DMS79 treated with DMSO at 0.1 percent for 48 hours (cell line): ENCODE results near the gene OR52H1.
"Not testable (repeated sequence)": the region's sequence is repeated elsewhere in the genome, so short reads cannot be mapped to it uniquely, and the experiment has no call there.

Experiments used
- DNase-seq: peaks from one replicate; lab custom pipeline; 2025; lab: John Stamatoyannopoulos, UW

Gene OR52H1

DNA sequence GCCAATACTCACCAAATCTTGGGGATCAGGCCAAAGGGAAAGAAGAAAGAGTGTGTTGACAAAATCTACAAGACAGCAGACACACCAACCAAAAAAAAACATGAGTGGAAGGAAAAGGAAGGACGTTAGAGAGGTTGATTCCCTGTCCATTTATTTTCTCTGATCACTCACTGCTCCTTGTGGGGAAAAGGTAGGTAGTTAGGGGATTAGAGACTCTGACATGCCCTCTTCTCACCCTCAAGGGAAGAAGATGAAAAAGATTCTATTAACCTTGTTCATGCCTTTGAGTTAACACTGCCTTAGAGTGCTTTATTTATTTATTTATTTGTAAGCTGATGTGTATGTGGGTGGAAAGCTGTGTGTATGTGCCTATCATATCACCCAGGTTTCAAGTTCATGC, at the start of gene OR52H1:
Gene OR52H1, minus strand, starts transcription at position 101 of the 400 bp plus-strand sequence. CDS start 3,035 bp downstream, outside the sequence.
- no peak for DNase-seq

- no peak for DNase-seq
Measured at GRCh38 chr11:5597953-5598352, 49.6 kb upstream of the OR52H1 start.

DNA sequence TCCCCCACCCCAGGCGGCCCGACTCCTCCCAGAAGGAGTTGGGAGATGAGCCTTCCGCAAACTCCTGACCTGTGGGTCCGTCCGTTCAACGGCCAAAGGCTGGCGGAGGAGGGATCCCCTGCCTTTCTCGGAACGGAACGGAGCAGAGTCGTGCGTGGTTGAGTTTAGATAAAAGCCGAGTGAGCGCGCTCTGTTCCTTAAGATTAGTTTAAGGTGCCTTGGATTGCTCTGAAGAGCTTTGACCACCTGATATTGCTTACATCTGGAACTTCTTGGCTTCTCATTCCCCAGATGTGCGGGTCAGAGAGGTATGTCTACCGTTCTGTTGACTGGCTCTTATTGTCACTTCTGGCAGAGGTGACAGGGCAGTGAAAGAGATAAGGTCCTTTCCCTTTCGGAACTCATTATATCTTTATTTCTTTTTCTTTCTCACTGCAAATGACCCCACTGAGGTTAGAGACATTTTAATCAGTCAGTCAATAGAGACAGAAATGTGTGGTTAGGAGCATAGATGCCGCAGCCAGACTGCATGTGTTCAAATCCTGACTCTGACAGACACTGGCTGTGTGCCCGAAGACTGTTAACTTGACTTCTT, 48.4 kb upstream of the OR52H1 start, which contains the start of gene TRIM6:
Gene TRIM6, plus strand, starts transcription at position 31 of the 595 bp plus-strand sequence. Its CDS starts 261 bp downstream, at position 292.
- no peak for DNase-seq

GRCh38 chr11:5593146-5593545, 44.8 kb upstream of the OR52H1 start:
- DNase-seq = no peak

DNA sequence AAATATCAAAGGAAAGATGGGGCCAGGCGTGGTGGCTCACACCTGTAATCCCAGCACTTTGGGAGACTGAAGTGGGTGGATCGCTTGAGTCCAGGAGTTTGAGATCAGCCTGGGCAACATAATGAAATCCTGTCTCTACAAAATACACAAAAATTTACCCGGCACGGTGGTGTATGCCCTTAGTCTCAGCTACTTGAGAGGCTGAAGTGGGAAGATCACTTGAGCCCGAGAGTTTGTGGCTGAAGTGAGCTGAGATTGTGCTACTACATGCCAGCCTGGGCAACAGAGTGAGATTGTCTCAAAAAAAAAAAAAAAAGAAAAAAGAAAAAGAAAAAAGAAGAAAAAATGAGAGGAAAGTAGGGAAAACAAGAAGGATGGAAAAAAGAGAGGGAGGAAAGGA, 44.3 kb upstream of the OR52H1 start:
- no peak for DNase-seq

DNA sequence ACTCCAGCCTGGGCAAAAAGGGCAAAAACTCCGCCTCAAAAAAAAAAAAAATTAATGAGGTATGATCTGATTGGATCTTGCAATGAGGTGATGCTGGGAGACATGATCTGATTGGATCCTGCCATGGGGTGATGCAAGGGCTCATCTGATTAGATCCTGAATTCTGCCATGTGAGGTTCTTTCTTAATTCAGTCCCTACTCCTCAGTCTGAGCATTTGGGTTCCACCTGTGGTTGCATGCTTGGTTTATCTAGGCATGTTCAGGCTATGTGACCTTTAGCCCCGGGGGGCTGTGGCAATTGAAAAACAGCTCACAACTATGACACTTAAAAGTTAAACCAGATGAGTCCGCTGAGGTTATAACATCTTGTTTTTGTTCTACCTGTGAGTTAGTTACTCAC, 43.3 kb upstream of the OR52H1 start:
- no peak for DNase-seq

GRCh38 chr11:5589906-5590305, 41.6 kb upstream of the OR52H1 start:
- DNase-seq = not testable (repeated sequence)

GRCh38 chr11:5584458-5584857, 36.1 kb upstream of the OR52H1 start:
- not testable (repeated sequence) for DNase-seq

DNA sequence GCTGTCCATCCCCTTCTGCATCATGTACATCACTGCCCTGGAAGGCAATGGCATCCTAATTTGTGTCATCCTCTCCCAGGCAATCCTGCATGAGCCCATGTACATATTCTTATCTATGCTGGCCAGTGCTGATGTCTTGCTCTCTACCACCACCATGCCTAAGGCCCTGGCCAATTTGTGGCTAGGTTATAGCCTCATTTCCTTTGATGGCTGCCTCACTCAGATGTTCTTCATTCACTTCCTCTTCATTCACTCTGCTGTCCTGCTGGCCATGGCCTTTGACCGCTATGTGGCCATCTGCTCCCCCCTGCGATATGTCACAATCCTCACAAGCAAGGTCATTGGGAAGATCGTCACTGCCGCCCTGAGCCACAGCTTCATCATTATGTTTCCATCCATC, 32.7 kb upstream of the OR52H1 start:
- no peak for DNase-seq

- no peak for DNase-seq
Measured at GRCh38 chr11:5580577-5580976, 32.2 kb upstream of the OR52H1 start, which contains the start of gene OR52B6. TSS of gene OR52B6 (plus strand) at chr11:5580877. CDS start at chr11:5580877, 0 bp downstream.

- DNase-seq = no peak
Measured at GRCh38 chr11:5577101-5577500, 28.8 kb upstream of the OR52H1 start.

DNA sequence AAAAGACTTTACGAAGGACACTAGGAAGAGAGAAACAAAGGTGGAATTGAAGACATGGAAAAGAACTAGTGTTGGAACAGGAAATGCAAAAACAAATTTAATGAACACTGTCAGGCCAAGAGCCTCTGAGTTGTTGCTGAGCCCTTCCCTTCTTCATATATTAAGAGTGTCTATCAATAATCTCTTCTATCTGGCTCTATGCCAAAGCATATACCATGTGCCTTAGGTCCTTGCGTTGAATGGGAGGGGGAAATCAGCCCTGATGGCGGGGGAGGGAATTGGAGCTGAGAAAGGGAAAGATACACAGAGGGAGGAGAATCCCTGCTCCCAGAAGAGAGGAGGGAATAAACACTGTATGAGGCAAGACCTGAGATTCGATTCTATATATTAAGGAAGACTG, 26.8 kb upstream of the OR52H1 start:
- DNase-seq = no peak

DNA sequence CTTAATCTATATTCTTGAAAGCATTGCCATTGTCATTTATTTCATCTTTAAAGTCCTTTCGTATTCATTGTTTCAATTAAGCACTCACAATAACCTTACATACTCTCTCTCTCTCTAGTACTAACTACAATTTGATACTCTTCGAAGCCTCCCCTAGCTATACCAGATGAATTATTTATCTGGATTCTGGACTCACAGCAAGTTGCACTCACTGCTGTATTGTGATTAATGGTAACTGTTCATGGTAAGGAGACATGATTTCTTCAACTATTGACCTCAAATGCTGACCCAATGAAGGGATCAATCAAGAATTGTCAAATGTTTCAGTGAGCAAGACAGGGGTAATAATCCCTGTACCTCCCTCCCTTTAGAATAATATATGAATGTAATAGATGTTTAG, 26.3 kb upstream of the OR52H1 start:
- no peak for DNase-seq

GRCh38 chr11:5564259-5565019, 16.1 kb upstream of the OR52H1 start:
- DNase-seq = no peak

- no peak for DNase-seq
Measured at GRCh38 chr11:5557751-5558150, 9.4 kb upstream of the OR52H1 start.

DNA sequence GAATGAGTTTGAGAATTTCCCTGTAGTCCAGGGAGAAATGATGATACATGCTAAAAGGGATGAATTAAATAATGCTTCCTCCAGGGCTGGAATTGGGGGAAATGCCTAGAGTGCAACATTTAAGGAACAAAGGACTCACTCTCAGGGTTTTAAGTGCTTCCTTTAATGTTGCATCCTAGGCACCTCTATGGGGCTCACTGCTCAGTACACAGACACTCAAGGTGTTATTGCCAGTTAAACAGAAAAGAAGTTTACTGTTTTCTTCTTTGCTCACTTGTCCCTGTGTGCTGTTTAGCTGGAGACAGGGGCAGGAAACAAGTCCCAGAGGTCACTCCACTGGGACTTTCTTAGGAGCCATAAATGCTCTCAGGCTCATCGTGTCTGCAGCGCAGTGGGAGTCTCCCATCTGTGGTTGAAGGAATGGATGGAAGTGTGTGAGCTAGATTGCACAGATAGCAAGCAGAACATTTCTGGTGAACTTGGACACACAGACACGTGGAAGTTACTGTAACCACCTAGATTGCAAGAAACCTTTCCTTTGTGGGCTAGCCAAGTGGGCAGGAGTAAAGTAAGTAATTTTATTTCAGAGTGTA, 8.4 kb upstream of the OR52H1 start:
- DNase-seq = no peak

DNA sequence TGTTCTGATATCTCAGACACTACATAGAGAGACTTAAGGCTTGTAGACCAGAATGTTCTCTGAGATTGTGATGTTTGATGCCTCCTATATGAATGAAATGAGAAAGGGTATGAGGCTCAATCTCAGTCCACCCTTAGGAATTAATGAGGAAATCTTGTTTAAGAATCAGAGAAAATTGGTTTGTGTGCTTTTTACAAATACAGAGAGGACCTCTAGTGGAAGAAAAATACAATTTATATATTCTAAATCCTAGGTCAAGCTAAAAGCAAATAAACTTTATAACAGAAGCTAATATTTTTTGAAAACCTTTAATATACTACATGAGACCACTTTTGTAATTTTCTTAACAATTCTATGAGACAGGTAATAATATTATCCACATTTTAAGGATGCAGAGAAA, 5.0 kb upstream of the OR52H1 start:
- no peak for DNase-seq

GRCh38 chr11:5550440-5551095, 2.2 kb upstream of the OR52H1 start:
- DNase-seq = no peak

DNA sequence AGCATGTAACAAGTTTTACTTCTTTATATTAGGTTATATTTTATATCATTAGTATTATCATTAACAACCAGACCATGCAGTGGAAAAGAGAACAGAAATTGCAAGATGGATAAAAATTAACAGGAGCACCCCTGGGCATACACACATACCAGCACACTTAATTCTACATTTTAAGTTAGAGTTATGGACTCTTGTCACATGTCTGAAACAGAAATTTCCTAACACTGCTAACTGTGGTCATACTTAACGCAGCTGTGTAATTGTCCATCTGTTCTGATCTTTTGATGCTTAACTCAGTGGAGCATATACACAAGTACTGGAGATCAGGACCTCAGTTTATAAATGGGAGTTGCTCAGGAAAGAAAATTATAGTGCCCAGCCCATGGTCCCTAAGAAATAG, 358 bp downstream of the OR52H1 start:
- DNase-seq = no peak

- DNase-seq = no peak
Measured at GRCh38 chr11:5546457-5546856, 1.9 kb downstream of the OR52H1 start.

- no peak for DNase-seq
Measured at GRCh38 chr11:5541427-5541826, 6.9 kb downstream of the OR52H1 start.

GRCh38 chr11:5536482-5536881, 11.9 kb downstream of the OR52H1 start:
- DNase-seq = no peak

DNA sequence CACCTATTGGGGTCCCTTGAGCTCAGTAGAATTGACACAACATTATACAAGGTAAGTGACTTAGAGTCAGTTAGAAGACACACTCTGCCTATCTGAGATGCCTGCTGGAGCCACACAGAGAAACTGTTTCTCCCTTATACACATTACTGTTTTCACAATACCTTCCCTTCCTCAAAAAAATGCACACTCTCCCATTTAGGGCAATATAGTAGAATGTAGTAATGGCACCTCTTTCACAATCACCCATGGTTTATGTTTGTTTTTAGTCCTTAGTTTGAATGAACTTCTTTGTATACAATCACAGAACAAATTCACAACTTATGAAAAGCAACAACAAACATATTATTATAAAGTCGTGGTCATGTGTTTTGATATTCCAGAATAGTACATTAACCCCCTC, 14.3 kb downstream of the OR52H1 start:
- no peak for DNase-seq
